ENCODE results near the gene SYNC.
"Not testable (repeated sequence)": the region's sequence is repeated elsewhere in the genome, so short reads cannot be mapped to it uniquely, and the experiment has no call there.

The SYNC gene

DNA sequence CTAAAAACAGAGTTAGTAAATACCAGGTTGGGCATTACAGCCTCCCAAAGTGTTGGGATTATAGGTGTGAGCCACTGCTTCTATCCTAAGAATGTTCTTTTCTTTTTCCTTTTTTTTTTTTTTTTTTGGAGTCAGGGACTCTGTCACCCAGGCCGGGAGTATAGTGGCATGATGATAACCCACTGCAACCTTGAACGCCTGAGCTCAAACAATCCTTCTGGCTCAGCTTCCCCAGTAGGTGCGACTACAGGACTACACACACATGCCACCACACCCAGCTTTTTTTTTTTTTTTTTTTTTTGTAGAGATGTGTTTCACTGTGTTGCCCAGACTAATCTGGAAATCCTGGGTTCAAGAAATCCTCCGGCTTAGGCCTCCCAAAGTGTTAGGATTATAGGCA is 58.1 kb downstream of the SYNC start:
- H3K36me3 ChIP-seq (ENCODE audit: control insufficient read depth, insufficient read depth, low read length), result no peaks in the 10 kb centered on the region
- H3K27ac ChIP-seq (ENCODE audit: insufficient read depth, low read depth, low read length, poor library complexity, severe bottlenecking), result no peak overlapping the region
- no peak overlapping the region for H3K4me3 ChIP-seq (ENCODE audit: insufficient read depth, low read depth, low read length)
- no peaks in the 10 kb centered on the region for H3K27me3 ChIP-seq (ENCODE audit: control insufficient read depth, insufficient read depth, low read length, poor library complexity, severe bottlenecking)
- no peaks in the 10 kb centered on the region for H3K4me1 ChIP-seq (ENCODE audit: control insufficient read depth, insufficient read depth, low read length)
- H3K9me3 ChIP-seq (ENCODE audit: control insufficient read depth, low read length), result no peaks in the 10 kb centered on the region
- 97 to 100% methylated on average over 3 to 4 of the region's 4 CpGs for WGBS, 2 experiments

DNA sequence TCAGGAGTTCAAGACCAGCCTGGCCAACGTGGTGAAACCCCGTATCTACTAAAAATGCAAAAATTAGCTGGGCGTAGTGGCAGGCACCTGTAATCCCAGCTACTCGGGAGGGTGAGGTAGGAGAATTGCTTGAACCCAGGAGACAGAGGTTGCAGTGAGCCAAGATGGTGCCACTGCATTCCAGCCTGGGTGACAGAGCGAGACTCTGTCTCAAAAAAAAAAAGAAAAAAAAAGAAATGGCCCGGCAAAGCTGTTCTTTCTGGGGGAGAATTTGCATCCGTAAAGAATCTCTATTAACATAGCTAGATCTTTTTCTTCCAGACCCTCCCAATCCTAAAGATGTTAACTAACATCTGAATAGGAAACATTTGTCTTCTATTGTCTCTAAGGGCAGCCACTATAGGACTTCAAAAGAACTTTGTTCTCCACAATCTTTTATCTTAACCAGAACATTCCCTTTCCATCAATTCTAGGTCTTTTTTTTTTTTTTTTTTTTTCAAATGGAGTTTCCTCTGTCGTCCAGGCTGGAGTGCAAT is 60.2 kb downstream of the SYNC start:
- not testable (repeated sequence) for H3K27ac ChIP-seq (ENCODE audit: insufficient read depth, low read depth, low read length, poor library complexity, severe bottlenecking); H3K4me1 ChIP-seq (ENCODE audit: control insufficient read depth, insufficient read depth, low read length); H3K4me3 ChIP-seq (ENCODE audit: insufficient read depth, low read depth, low read length); H3K36me3 ChIP-seq (ENCODE audit: control insufficient read depth, insufficient read depth, low read length); H3K9me3 ChIP-seq (ENCODE audit: control insufficient read depth, low read length); H3K27me3 ChIP-seq (ENCODE audit: control insufficient read depth, insufficient read depth, low read length, poor library complexity, severe bottlenecking)
- 38 to 42% methylated on average over 8 of the region's 8 CpGs for WGBS, 2 experiments

DNA sequence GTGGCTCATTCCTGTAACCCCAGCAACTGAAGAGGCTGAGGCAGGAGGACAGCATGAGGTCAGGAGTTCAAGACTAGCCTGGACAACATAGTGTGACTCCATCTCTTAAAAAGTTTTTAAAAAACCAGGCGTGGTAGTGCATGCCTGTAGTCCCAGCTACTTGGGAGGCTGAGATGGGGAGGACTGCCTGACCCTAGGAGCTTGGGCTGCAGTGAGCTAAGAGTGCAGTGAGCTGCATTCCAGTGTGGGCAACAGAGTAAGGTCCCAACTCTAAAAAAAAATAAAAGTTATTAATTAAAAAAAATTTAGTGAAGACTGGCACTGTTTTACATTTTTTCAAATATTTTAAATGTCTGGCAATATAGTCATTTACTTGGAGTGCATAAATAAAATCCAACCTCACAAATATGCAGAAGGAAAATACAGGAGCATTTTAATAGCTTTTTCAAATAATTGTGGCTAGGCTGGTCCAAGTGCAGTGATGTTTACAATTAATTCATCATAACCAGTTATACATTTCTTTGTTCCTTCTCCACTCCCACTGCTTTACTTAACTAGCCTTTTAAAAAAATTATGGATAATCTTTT is 63.0 kb downstream of the SYNC start:
- Histone ChIP-seq H3K27ac (ENCODE audit: insufficient read depth, low read depth, low read length, poor library complexity, severe bottlenecking) (no peak overlapping the region), H3K27me3 (ENCODE audit: control insufficient read depth, insufficient read depth, low read length, poor library complexity, severe bottlenecking) (no peaks in the 10 kb centered on the region), H3K9me3 (ENCODE audit: control insufficient read depth, low read length) (no peaks in the 10 kb centered on the region), H3K4me1 (ENCODE audit: control insufficient read depth, insufficient read depth, low read length) (no peaks in the 10 kb centered on the region), H3K4me3 (ENCODE audit: insufficient read depth, low read depth, low read length) (no peak overlapping the region), H3K36me3 (ENCODE audit: control insufficient read depth, insufficient read depth, low read length) (no peaks in the 10 kb centered on the region)
- 83 to 89% methylated on average over 1 of the region's 1 CpG for WGBS, 2 experiments

DNA sequence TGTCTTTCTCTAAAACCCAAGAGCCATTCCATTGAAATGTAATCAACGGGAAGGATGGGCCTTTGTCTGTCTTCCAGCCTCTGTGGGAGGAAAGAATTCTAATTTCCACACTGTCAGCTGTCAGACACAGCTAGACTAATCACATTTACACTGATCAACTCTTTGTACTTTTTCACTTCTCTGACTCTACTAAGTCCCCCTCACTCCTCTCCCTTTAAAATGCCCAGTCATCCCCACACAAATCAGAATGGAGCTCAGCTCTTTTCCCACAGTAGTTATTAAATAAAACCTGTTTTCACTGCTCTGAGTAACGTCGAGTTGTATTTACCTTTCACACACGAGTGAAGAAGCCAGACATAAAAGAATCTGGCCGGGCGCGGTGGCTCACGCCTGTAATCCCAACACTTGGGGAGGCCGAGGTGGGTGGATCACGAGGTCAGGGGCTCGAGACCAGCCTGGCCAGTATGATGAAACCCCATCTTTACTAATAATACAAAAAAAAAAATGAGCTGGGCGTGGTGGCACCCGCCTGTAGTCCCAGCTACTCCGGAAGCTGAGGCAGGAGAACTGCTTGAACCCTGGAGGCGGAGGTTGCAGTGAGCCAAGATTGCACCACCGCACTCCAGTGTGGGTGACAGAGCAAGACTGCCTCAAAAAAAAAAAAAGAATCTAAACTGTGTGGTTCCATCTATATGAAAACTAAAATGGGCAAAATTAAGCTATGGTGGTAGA is 65.5 kb downstream of the SYNC start:
- Histone ChIP-seq H3K4me1 (ENCODE audit: control insufficient read depth, insufficient read depth, low read length) (no peaks in the 10 kb centered on the region), H3K4me3 (ENCODE audit: insufficient read depth, low read depth, low read length) (no peak overlapping the region), H3K36me3 (ENCODE audit: control insufficient read depth, insufficient read depth, low read length) (no peaks in the 10 kb centered on the region), H3K9me3 (ENCODE audit: control insufficient read depth, low read length) (no peaks in the 10 kb centered on the region), H3K27me3 (ENCODE audit: control insufficient read depth, insufficient read depth, low read length, poor library complexity, severe bottlenecking) (no peaks in the 10 kb centered on the region), H3K27ac (ENCODE audit: insufficient read depth, low read depth, low read length, poor library complexity, severe bottlenecking) (peak overlapping the region; percentile 30)
- 64 to 66% methylated on average over 16 of the region's 16 CpGs for WGBS, 2 experiments

DNA sequence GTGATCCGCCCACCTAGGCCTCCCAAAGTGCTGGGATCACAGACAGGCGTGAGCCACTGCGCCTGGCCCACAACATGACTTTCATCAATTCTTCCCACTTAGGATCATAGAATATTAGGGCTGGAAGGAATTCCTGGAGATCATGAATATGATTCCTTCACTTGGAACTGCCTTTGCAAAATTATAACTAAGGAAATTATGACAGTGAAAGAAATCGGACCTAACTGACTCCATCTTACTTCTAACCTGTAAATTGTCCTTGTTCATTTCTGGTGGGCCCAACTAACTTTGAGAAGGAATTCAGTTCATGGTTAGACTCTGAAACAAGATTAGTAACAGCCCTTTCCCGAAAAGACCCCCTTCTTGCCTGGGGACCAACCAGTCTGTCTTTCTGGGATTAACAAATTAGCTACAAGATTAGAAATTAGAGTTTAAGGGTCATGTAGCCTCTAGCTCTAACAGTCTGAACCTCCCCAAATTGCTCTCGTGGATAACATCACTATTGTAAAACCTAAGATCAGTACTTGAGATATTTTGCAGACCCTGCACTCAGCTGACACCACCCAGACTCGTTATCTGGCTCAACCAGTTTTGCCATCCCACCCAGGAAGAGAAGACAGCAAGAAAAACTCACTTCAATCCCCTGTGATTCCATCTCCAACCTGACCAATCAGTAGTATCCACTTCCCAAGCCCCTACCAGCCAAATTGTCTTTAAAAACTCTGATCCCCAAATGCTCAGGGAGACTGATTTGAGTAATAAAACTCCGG is 66.9 kb downstream of the SYNC start:
- Histone ChIP-seq H3K9me3 (ENCODE audit: control insufficient read depth, low read length) (no peaks in the 10 kb centered on the region), H3K36me3 (ENCODE audit: control insufficient read depth, insufficient read depth, low read length) (no peaks in the 10 kb centered on the region), H3K27me3 (ENCODE audit: control insufficient read depth, insufficient read depth, low read length, poor library complexity, severe bottlenecking) (no peaks in the 10 kb centered on the region), H3K4me3 (ENCODE audit: insufficient read depth, low read depth, low read length) (no peak overlapping the region), H3K4me1 (ENCODE audit: control insufficient read depth, insufficient read depth, low read length) (no peaks in the 10 kb centered on the region), H3K27ac (ENCODE audit: insufficient read depth, low read depth, low read length, poor library complexity, severe bottlenecking) (no peak overlapping the region)
- 96 to 98% methylated on average over 8 of the region's 8 CpGs for WGBS, 2 experiments

DNA sequence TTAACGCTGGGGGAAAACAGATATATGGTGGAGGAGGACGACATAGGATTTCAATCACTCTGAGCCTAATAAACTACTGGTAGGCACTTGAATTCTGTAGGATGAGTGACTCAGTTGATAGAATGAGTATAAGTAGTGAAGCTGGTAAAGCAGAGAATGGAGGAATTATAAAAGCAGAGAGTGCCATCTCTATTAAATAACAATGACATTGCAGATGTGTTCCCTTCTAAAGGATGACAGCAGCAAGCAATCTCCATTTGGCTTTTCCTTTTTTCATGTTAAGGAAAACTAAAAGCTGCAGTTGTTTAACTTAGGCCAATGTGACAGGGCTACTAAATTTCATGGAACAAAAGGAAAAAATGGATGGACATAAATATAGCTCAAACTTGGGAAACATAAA is 69.7 kb downstream of the SYNC start:
- Histone ChIP-seq H3K9me3 (ENCODE audit: control insufficient read depth, low read length) (no peaks in the 10 kb centered on the region), H3K4me3 (ENCODE audit: insufficient read depth, low read depth, low read length) (no peak overlapping the region), H3K36me3 (ENCODE audit: control insufficient read depth, insufficient read depth, low read length) (no peaks in the 10 kb centered on the region), H3K27ac (ENCODE audit: insufficient read depth, low read depth, low read length, poor library complexity, severe bottlenecking) (no peak overlapping the region), H3K27me3 (ENCODE audit: control insufficient read depth, insufficient read depth, low read length, poor library complexity, severe bottlenecking) (no peaks in the 10 kb centered on the region), H3K4me1 (ENCODE audit: control insufficient read depth, insufficient read depth, low read length) (no peaks in the 10 kb centered on the region)
- 68 to 77% methylated on average over 2 of the region's 2 CpGs for WGBS, 2 experiments

DNA sequence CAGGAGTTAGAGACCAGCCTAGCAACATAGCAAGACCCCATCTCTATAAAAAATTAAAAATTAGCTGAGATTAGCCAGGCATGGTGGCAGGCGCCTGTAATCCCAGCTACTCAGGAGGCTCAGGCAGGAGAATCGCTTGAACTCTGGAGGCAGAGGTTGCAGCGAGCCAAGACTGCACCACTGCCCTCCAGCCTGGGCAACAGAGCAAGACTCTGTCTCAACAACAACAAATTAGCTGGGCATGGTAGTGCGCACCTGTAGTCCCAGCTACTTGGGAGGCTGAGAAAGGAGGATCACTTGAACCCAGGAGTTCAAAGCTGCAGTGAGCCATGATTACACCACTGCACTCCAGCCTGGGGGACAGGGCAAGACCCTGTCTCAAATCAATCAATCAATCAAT is 72.4 kb downstream of the SYNC start:
- 92 to 95% methylated on average over 4 of the region's 4 CpGs for WGBS, 2 experiments

More for the DNA sequence above, 72.4 kb downstream of the SYNC start:
- not testable (repeated sequence) for H3K4me3 ChIP-seq (ENCODE audit: insufficient read depth, low read depth, low read length); H3K36me3 ChIP-seq (ENCODE audit: control insufficient read depth, insufficient read depth, low read length); H3K4me1 ChIP-seq (ENCODE audit: control insufficient read depth, insufficient read depth, low read length); H3K27ac ChIP-seq (ENCODE audit: insufficient read depth, low read depth, low read length, poor library complexity, severe bottlenecking); H3K9me3 ChIP-seq (ENCODE audit: control insufficient read depth, low read length); H3K27me3 ChIP-seq (ENCODE audit: control insufficient read depth, insufficient read depth, low read length, poor library complexity, severe bottlenecking)

Measured in ectodermal cell (in vitro differentiated cells).